ENCODE data around the gene TBX10.
A peak's percentile ranks its signal among the peaks of the same experiment; 100 is the strongest.
"Not testable (repeated sequence)": the region's sequence is repeated elsewhere in the genome, so short reads cannot be mapped to it uniquely, and the experiment has no call there.

Gene TBX10

GRCh38 chr11:67644472-67645418 lies 5.2 kb upstream of the TBX10 start:
- DNase-seq = no peak

- peak; percentile 27 to 50 for DNase-seq
Observed at GRCh38 chr11:67644042-67644441, 4.5 kb upstream of the TBX10 start.

- DNase-seq = no peak
Observed at GRCh38 chr11:67642173-67643120, 2.9 kb upstream of the TBX10 start.

GRCh38 chr11:67641338-67642172 lies 2.0 kb upstream of the TBX10 start:
- DNase-seq = no peak

GRCh38 chr11:67640758-67641337 lies 1.3 kb upstream of the TBX10 start:
- DNase-seq = no peak

- DNase-seq = peak; percentile 75 to 78
Observed at GRCh38 chr11:67640021-67640757, 626 bp upstream of the TBX10 start.

- DNase-seq = no peak
Observed at GRCh38 chr11:67638535-67639437, 777 bp downstream of the TBX10 start.

GRCh38 chr11:67637441-67637840 lies 2.1 kb downstream of the TBX10 start:
- DNase-seq = not testable (repeated sequence)

GRCh38 chr11:67636962-67637361 lies 2.6 kb downstream of the TBX10 start:
- DNase-seq = no peak

GRCh38 chr11:67635231-67635521 lies 4.4 kb downstream of the TBX10 start:
- no peak for DNase-seq

GRCh38 chr11:67634366-67635230 lies 5.0 kb downstream of the TBX10 start:
- DNase-seq = no peak

- DNase-seq = no peak
Observed at GRCh38 chr11:67633758-67634365, 5.7 kb downstream of the TBX10 start.

GRCh38 chr11:67632982-67633755 lies 6.4 kb downstream of the TBX10 start:
- DNase-seq = no peak

GRCh38 chr11:67632175-67632981 lies 7.2 kb downstream of the TBX10 start:
- DNase-seq = no peak

GRCh38 chr11:67631853-67632174 lies 7.7 kb downstream of the TBX10 start:
- no peak for DNase-seq

- no peak for DNase-seq
Observed at GRCh38 chr11:67631411-67631810, 8.2 kb downstream of the TBX10 start.

- DNase-seq = no peak
Observed at GRCh38 chr11:67630943-67631331, 8.6 kb downstream of the TBX10 start.
